HG03097 (cell line): ENCODE measurements around the gene BUB3.
A peak's percentile ranks its signal among the peaks of the same experiment; 100 is the strongest.
"Not testable (repeated sequence)": the region's sequence is repeated elsewhere in the genome, so short reads cannot be mapped to it uniquely, and the experiment has no call there.

Source experiments
- ATAC-seq: cut with Tn5 transposase; IDR thresholded peaks from one replicate; pipeline ENCODE4 v1.9.1; 2021; ENCODE audit not compliant: unreplicated experiment, low FRiP score

The BUB3 gene

DNA sequence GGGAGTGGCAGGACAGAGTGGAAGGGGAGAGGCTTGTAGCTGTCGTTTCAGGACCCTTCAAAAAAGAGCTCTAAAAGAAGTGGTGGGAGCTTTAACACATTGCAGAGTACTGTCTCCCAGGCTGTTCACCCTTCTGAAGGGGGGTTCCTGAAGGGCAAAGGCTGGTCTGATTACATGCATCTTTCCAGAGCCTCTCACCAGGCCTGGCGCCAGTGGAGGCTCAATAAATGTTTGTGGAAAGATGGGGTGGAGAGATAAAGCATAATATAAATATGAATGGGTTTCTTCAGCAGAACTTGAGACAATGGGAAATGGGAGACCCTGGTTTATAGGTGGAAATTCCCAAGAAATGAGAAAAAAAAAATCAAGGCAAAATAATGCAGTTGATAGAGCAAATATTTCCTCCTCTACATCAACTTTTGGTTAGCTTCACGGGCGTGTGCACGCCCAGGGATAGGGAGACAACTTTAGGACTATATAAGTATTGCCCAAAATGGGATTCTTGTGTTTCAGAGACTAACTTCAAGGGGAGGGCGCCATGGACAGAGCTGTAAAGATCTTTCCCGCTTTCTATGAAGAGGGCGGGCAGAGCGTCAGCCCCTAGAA lies 613 bp upstream of the BUB3 start:
- no peak for ATAC-seq

DNA sequence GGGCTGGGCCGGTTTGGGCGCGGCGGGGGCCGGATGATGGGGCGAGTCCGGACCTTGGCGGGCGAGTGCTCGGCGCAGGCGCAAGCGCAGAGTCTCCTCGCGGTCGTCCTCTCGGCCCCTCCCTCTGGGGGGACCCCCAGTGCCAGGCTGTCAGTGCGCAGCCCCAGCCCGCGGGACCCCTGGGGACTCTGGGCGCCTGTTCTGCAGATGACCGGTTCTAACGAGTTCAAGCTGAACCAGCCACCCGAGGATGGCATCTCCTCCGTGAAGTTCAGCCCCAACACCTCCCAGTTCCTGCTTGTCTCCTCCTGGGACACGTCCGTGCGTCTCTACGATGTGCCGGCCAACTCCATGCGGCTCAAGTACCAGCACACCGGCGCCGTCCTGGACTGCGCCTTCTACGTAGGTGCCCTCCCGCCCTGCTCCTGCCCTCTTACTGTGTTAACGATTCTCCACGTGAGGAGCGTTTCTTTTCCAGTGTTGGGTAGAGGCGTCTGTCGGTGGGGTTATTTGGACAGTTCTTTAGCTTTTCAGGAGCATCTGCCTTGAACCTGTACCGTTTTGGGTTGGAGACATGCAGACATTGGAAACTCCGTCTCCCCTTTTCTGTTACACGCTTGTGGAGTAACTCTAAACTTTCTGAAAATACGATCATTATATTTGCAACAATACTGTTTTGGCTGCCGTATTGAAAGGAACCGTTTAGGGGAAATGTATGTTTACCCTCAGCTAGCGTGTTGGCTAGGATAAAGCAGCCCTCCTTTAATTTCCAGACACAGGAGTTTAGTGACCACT lies 706 bp downstream of the BUB3 start:
- ATAC-seq: peak; percentile 48

DNA sequence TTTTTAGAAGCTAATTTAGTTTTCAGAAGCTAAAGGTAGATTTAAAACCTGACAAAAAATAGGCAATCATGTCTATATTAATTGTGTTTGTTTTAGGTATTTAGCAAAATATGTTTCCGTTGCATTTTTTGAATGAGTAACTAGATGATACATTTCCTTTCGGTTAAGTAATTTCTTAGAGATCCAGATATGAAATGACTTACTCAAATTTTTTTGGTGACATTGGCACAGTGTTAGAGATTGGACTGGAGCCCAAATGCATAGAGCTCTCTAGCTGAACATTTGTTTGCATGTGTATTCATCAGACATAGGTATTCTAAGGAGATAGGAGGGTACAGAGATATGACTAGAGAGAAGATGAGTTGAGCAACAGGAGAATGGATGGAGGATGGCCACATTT lies 1.9 kb downstream of the BUB3 start:
- no peak for ATAC-seq

DNA sequence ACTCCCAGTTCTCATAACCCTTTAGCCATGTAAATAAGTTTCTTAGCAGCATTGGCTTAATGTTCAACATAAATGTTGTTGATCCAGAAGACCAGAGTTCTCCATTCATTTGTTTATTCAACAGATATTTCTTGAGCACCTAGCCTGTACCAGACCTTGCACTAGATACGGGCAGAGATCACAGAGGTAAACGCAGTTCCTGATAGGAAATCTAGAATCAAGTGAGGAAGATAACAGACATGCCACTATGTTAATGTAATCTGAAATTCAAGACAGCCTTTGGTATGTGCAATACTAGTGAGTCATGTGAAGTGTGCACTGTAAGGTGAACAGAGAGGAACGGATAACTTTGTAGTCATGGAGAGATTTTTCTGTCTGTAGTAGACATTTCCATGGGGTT lies 3.0 kb downstream of the BUB3 start:
- no peak for ATAC-seq

DNA sequence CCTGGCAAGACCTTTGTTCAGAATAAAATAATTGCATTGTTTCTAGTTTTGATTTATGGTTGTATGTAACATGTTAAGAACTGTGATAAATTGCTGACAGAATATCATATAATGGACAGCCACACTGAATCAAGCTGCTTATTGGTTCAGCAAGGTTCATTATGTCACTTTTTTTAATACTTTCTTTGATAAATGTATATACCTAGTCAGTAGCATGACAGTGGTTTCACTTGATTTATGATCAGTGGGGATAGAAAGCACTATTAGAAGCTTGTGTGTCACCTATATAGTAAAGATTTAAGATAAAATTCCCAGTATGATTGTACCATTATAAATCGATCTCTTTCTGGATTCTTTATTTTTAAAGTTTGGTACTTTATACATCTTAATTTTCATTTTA lies 4.5 kb downstream of the BUB3 start:
- no peak for ATAC-seq

DNA sequence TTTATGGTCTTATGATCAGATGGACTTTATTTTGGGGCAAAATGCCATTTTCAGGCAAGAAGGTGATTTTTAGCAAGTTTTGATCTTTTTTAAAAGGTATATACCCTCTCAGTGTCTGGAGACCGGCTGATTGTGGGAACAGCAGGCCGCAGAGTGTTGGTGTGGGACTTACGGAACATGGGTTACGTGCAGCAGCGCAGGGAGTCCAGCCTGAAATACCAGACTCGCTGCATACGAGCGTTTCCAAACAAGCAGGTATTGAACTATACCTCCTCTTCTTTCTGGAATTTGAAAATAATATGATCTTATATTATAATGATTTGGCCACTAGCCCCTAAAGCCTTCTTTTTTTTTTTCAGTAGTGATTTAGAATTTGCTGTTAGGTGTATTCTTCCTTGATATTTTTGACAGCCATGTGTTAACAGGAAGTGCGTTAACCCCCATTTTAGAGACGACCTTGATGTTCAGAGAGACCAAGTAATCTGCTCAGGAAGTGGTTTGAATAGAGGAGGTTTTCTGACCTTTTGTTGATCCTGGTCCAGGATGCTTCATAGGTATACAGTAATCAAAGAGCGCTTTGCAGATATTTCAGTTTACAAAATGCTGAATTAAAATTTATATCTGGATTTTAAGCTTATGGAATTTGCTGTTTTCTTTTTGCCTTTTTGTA lies 6.2 kb downstream of the BUB3 start:
- no peak for ATAC-seq

DNA sequence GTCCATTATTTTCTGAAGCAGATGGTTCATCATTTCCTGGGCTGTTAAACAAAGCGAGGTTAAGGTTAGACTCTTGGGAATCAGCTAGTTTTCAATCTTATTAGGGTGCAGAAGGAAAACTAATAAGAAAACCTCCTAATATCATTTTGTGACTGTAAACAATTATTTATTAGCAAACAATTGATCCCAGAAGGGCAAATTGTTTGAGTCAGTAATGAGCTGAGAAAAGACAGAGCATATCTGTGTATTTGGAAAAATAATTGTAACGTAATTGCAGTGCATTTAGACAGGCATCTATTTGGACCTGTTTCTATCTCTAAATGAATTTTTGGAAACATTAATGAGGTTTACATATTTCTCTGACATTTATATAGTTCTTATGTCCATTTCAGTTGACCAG lies 10.1 kb downstream of the BUB3 start:
- no peak for ATAC-seq

DNA sequence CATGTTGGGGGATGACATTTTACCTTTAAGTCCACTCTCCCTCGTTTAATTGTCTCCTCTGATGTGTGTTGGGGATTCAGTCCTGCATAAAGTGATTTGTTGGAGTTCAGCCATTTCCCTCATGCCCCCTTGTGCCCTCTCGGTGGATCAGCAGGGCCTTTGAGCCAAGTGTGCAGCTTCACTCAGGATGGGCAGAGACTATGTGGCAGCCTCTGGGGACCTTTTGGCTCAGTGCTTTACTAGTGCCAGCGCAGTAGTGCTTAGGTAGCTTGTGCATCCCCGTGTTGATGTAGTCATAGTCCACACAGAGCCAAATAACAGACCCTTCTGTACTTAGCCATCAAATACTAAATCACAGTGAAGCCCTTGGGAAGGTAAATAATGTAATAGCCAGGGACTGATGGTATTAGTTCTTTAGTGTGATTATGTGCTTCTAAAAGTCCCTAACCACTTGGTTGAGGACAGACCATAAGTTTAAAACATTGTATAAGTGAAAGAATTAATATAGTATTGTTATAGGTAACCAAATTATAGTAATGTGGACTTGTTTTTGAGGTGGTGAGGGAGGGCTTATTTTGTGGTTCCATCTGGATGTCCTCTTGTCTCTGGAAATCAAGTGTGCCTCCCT lies 11.4 kb downstream of the BUB3 start:
- no peak for ATAC-seq

DNA sequence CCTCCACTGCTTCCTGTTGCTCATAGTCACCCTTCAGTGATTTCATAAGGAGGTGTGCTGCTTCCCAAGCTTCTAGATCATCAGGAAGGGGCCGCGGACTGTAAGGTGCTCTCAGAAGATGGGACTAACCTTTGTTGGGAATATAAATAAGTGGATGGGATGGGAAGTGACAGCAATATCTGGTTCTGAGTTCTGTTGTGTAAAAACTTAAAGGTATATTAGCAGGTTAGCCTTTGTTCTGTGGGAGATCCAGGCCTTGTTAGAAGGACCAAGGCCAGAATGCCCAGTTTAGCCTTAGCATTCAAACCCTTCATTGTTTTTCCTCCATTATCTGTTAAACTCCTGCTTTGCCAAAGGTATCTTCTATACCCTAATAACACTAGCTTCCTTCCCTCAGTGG lies 12.4 kb downstream of the BUB3 start:
- ATAC-seq: no peak

DNA sequence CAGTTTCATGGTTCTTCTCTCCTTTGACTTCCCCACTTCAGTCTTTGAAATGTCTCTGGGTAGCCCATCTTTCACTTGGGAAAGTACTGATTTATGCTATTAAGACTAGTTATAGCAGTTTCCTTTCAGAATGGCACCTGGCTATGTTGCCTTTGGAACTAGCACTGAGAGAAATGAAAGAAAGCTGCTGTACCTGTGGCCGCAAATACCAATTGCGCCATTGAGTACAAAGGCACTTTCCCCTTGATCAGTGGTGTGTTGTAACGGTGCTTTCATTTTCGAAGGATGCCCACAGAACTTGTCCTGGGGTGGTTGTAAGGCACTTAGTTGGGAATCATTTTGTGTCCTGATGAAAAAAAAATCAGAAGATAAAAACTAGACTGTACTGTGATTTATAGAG lies 16.8 kb downstream of the BUB3 start:
- no peak for ATAC-seq

DNA sequence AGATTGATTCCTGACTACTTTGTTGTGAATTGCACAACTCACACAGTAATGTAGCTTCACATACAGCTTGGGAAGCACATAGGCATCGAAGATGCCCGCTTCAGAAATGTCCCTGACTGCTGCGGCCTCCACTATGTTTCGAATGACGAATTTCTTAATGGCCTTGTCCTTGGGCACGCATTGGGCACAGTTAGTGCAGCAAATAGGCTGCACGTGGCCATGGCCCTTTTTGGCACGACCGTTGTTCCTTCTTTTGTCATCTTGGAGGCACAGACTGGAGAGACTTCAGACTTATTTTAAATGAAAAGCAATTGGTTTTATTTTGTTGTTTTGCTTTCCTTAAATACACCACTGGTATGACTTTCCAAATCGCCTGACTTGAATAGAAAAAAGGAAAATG lies 17.4 kb downstream of the BUB3 start:
- ATAC-seq: not testable (repeated sequence)

DNA sequence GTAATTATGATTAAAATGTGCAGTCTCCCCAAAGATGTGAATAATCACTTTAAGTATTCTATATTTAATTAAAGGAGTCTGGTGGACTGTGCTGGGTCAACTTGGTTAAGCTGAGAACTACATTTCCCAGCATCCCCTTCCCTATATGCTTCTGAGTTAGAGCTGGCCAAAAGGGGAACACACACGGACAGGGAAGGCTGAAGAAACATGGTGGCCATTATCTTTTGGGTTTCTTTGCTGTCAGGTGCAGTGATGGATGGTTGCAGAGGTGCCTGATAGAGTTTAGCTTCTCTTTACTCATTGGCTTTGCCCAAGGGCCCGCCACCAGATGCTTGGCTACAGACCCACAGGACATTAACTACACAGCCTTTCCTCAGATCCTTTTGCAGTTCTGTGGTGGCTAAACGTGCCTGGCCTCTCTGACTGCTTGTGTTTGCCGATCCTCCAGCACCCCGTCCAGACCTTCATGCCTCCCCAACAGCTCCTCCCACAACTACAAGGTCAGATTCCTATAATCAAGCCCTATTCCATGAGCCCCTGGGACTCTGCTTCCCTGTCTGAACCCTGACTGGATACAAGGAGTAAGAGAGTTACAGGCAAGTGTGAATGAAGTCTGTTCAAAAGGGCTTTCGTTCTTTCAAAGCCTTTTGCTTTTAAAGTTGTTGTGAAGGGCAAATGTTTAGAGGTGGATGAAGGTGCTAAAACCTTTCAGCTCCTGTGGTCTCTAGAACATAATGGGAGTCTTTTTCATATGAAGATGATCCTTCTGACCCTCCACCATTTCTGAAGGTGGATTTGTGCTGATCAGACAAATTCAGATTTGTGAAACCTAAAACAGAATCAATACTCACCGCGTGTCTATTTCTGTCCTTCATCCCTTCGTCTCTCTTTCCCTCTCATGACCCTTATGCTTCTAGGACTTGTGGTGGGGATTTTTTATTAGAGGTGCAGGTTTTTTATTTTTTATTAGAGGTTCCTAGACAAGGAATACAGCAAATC lies 21.5 kb downstream of the BUB3 start:
- ATAC-seq: no peak

DNA sequence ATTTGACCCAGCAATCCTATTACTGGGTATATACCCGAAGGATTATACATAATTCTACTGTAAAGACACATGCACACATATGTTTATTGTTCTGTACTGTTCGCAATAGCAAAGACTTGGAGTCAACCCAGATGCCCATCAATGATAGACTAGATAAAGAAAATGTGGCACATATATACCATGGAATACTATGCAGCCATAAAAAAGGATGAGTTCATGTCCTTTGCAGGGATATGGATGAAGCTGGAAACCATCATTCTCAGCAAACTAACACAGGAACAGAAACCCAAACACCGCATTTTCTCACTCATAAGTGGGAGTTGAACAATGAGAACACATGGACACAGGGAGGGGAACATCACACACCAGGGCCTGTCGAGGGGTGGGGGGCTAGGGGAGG lies 24.2 kb downstream of the BUB3 start:
- not testable (repeated sequence) for ATAC-seq

DNA sequence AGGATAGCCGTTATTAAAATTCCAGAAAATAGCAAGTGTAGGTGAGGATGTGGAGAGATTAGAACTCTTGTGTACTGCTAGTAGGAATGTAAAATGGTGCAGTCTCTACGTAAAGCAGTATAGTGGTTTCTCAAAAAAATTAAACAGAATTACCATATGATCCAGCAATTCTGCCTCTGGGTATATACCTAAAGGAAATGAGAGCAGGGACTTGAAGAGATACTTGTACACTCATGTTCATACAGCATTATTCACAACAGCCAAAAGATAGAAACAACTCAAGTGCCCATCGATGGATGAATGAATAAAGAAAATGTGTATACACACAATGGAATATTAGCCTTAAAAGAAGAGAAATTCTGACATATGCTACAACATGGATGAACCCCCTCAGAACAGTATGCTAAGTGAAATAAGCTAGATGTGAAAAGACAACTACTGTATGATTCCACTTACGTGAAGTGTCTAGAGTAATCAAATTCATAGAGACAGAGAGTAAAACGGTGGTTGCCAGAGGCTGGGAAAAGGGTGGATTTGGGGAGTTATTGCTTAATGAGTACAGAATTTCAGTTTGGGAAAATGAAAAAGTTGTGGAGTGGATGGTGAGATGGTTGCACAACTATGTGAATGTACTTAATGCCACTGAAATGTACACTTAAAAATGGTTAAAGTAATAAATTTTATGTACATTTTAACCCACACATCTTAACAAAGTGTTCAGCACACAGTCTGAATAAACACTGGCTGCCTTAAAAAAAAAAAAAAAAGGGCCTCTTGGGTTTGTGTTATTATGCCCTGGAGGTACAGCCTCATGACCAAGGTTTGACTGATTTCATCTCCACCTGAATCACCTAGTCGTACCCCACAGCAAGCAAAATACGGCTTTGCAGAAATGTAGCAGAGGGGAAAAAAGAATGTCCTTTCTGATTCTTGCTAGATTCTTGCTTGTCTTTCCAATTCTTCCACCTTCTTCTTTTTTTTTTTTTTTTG lies 26.2 kb downstream of the BUB3 start:
- no peak for ATAC-seq

DNA sequence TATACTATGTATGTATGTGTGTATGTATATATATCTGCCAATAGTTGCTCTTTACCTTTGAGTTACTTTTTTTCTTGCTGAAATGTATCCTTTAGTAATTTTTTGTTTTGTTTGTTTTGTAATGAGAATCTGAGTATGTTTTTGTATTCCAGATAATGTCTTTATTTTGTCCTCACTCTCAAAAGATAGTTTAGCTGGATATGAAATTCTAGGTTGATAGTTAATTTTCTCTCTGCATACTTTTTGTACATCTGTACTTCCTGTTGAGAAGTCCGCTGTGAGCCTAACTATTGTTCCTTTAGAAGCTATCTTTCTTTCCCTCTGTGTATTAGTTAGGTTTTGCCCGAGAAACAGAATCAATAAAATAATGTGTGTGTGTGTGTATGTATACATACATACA lies 29.5 kb downstream of the BUB3 start:
- ATAC-seq: no peak

DNA sequence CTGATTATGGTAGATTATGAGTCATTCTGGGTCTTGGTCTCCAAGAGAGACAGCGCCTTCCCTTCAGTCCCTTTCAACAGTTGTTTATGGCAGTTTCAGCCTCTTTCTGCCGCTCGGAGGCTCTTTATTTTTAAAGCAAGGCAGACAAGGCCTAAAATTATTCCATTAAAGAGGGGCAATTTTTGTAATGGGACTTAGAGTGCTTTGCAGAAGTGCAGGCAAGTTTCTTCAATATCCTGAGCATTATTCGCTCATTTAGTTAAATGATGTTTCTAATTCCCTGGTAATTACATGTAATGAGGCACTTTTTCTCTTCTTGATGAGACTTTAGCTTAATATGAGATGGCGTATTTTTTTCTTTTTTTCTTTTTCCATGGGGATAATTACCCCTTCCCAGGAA lies 33.6 kb downstream of the BUB3 start:
- no peak for ATAC-seq

DNA sequence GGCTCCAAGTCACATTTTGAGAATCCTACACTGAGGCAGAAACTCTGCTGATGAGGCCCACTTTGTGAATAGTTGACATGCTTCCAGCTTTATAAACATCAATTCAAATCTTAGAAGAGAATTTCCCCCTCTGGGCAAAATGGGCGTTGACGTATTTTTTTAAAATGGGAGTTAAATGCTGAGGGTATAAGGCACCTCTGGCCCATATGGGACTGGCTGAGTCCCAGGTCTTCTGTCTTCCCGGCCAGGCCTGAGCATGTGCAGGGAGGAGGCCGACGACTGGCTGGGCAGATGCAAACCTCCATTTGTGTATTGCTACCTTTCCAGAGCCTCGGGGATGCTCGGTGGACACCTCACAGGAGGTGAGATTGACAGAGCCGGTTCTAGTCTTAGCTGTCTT lies 37.7 kb downstream of the BUB3 start:
- no peak for ATAC-seq

DNA sequence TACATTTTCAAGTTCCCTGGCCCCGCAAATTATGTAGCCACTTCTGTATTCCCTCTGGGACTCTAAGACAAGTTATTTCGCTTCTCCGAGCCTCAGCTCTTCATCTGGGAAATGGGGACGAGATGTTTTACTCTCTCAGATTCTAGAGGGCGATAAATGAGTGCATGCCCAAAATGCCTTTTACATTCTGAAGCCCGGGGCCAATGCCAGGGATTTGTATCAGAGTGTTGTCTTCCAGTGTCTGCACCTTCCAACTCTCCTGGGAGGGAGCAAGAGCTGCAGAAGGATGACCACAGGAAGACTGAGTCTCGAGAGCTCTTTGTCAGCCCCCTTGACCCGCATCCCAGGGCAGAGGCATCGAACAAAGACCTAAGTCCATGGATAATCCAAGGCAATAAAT lies 39.9 kb downstream of the BUB3 start:
- ATAC-seq: no peak

DNA sequence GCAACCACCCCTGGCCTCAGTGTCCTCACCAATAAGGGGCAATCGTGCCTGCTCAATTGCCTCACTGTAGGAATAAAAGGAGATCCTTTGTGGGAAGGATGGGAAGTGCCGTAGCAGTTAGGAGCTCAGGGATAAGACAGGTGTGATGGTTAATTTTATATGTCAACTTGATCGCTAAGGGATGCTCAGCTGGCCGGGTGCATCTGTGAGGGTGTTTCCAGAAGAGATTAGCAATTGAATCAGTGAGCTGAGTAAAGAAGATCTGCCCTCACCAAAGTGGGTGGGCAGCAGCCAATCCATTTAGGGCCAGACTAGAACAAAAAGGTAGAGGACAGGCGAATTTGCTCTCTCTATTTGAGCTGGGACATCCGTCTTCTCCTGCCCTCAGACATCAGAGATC lies 46.3 kb downstream of the BUB3 start:
- no peak for ATAC-seq
